Measurements from ENCODE around the gene DNLZ. TPM values are rescaled to one million over a fixed set of nuclear protein-coding genes. Genes with fewer than 3 reads are reported as not detected.

Gene DNLZ
- total and polyA plus RNA-seq, 2 donors (not counting 3 experiments of a cell fraction or from before 2014, with no cell fraction given) = 26.9 to 38.4 TPM

GRCh38 chr9:136332482-136332983, 31.0 kb downstream of the DNLZ start:
- FAIRE-seq = no peak

More at GRCh38 chr9:136332482-136332983, 31.0 kb downstream of the DNLZ start:
- DNase-seq (ENCODE audit: low read depth, low spot score) = no peak
- dilution Hi-C loops (cut with MboI; ENCODE audit: extremely low pct_ligation_motif_present, low sequenced_read_pairs) = no loop called here
- no peak overlapping the region for H2AFZ ChIP-seq (ENCODE audit: low read depth, low read length)
- peaks cover 0 to 22% of the 10 kb centered on the region in 2 experiments for H3K36me3 ChIP-seq (ENCODE audit: control insufficient read depth in 2 of 2, extremely low read depth in 1 of 2, insufficient read depth in 2 of 2, low read length in 2 of 2)
- POLR2A ChIA-PET = no interaction called here
- no peak overlapping the region for H3K27ac ChIP-seq (ENCODE audit: insufficient read depth, low read depth, low read length)
- no TSS peak for BruUV-seq (replicated peaks)
- peaks cover 7% of the 10 kb centered on the region for H3K4me1 ChIP-seq (ENCODE audit: control insufficient read depth, extremely low read depth, insufficient read depth, low read length)
- TF ChIP-seq JUN (IDR thresholded peaks at IDR 0.05; ENCODE audit: borderline replicate concordance, insufficient read depth, insufficient read length, low read depth) (no peak), EZH2 (IDR thresholded peaks at IDR 0.05; ENCODE audit: borderline replicate concordance, low read depth, low read length, severe bottlenecking) (no peak), GATA2 (IDR thresholded peaks at IDR 0.05; ENCODE audit: insufficient read depth, insufficient read length, low read depth, low read length) (no peak), POLR2A (IDR thresholded peaks at IDR 0.05; ENCODE audit: low read depth, low read length) (no peak), FOS (IDR thresholded peaks at IDR 0.05; ENCODE audit: borderline replicate concordance, insufficient read depth, low read length) (no peak), MYC (IDR thresholded peaks at IDR 0.05; ENCODE audit: low read depth, low read length) (no peak), POLR2AphosphoS5 (IDR thresholded peaks at IDR 0.05; ENCODE audit: insufficient read depth, low read depth, low read length) (no peak)
- TF ChIP-seq, protein P1, sequence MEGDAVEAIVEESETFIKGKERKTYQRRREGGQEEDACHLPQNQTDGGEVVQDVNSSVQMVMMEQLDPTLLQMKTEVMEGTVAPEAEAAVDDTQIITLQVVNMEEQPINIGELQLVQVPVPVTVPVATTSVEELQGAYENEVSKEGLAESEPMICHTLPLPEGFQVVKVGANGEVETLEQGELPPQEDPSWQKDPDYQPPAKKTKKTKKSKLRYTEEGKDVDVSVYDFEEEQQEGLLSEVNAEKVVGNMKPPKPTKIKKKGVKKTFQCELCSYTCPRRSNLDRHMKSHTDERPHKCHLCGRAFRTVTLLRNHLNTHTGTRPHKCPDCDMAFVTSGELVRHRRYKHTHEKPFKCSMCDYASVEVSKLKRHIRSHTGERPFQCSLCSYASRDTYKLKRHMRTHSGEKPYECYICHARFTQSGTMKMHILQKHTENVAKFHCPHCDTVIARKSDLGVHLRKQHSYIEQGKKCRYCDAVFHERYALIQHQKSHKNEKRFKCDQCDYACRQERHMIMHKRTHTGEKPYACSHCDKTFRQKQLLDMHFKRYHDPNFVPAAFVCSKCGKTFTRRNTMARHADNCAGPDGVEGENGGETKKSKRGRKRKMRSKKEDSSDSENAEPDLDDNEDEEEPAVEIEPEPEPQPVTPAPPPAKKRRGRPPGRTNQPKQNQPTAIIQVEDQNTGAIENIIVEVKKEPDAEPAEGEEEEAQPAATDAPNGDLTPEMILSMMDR (IDR thresholded peaks at IDR 0.05; ENCODE audit: extremely low read depth in 1 of 2, insufficient read depth in 1 of 2, low read depth in 1 of 2, low read length in 2 of 2) = no peak
- TF ChIP-seq, protein P2, sequence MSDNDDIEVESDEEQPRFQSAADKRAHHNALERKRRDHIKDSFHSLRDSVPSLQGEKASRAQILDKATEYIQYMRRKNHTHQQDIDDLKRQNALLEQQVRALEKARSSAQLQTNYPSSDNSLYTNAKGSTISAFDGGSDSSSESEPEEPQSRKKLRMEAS (IDR thresholded peaks at IDR 0.05; ENCODE audit: insufficient read depth, insufficient read length) = no peak
- no peaks in the 10 kb centered on the region for H4K20me1 ChIP-seq (replicated peaks; ENCODE audit: control insufficient read depth, extremely low read depth, insufficient read depth, low read length)
- H3K27me3 ChIP-seq (ENCODE audit: control insufficient read depth in 2 of 2, insufficient read depth in 2 of 2, low read length in 2 of 2) = no peaks in the 10 kb centered on the region
- H3K4me3 ChIP-seq (replicated peaks in 1 of 3; ENCODE audit: insufficient read depth in 1 of 3, low read depth in 1 of 3, low read length in 3 of 3) = no peak overlapping the region
- H3K9me1 ChIP-seq (replicated peaks; ENCODE audit: control insufficient read depth, extremely low read depth, insufficient read depth, low read length) = no peaks in the 10 kb centered on the region
- CTCF ChIA-PET = no interaction called here
- peaks cover 40% of the 10 kb centered on the region for H3K79me2 ChIP-seq (ENCODE audit: control insufficient read depth, insufficient read depth, low read length)
- H3K9ac ChIP-seq (replicated peaks; ENCODE audit: extremely low read depth, insufficient read depth, low read length) = no peak overlapping the region
- intact Hi-C loops (cut with micrococcal nuclease) = no loop called here
- H3K4me2 ChIP-seq (ENCODE audit: insufficient read depth, low read length) = no peak overlapping the region
- H3K9me3 ChIP-seq (replicated peaks; ENCODE audit: control insufficient read depth, insufficient read depth, low read length) = no peaks in the 10 kb centered on the region

Measured in endothelial cell of umbilical vein (primary cell).